HTERT RPE-1 (cell line): Measurements from ENCODE around the gene AK2.
"Not testable (repeated sequence)": the region's sequence is repeated elsewhere in the genome, so short reads cannot be mapped to it uniquely, and the experiment has no call there.

Experiments
- in situ Hi-C: fragments of 300-500 bp; cut with MboI; formaldehyde crosslinking; loops from 4 replicates; pipeline ENCODE4 v1.14.3; 2020; ENCODE audit warnings: low sequenced_read_pairs

AK2 gene

GRCh38 chr1:32978854-32979253 is 57.8 kb downstream of the AK2 start:
- in situ Hi-C loops = no loop called here

GRCh38 chr1:32977546-32978087 is 59.1 kb downstream of the AK2 start:
- in situ Hi-C loops = no loop called here

GRCh38 chr1:32975055-32975454 is 61.6 kb downstream of the AK2 start:
- in situ Hi-C loops = not testable (repeated sequence)

GRCh38 chr1:32973458-32973857 is 63.2 kb downstream of the AK2 start:
- in situ Hi-C loops = not testable (repeated sequence)

- in situ Hi-C loops = no loop called here
Observed at GRCh38 chr1:32972814-32973428, 63.8 kb downstream of the AK2 start.

- in situ Hi-C loops = no loop called here
Observed at GRCh38 chr1:32971576-32971975, 65.1 kb downstream of the AK2 start.

GRCh38 chr1:32971156-32971555 is 65.5 kb downstream of the AK2 start:
- in situ Hi-C loops = no loop called here

GRCh38 chr1:32969566-32969965 is 67.1 kb downstream of the AK2 start:
- in situ Hi-C loops = no loop called here

- in situ Hi-C loops = no loop called here
Observed at GRCh38 chr1:32967888-32968568, 68.7 kb downstream of the AK2 start.

- in situ Hi-C loops = no loop called here
Observed at GRCh38 chr1:32966900-32967299, 69.8 kb downstream of the AK2 start.

- in situ Hi-C loops = no loop called here
Observed at GRCh38 chr1:32965251-32965747, 71.4 kb downstream of the AK2 start.

- in situ Hi-C loops = no loop called here
Observed at GRCh38 chr1:32964461-32965250, 72.0 kb downstream of the AK2 start, which contains the start of gene RNF19B. RNF19B (minus strand) TSS chr1:32964809; CDS start chr1:32964685, 124 bp downstream.

- in situ Hi-C loops = no loop called here
Observed at GRCh38 chr1:32963746-32964460, 72.8 kb downstream of the AK2 start.

GRCh38 chr1:32962248-32962896 is 74.3 kb downstream of the AK2 start:
- in situ Hi-C loops = no loop called here

- in situ Hi-C loops = no loop called here
Observed at GRCh38 chr1:32960819-32961355, 75.8 kb downstream of the AK2 start.

- in situ Hi-C loops = no loop called here
Observed at GRCh38 chr1:32960342-32960741, 76.3 kb downstream of the AK2 start.

- in situ Hi-C loops = no loop called here
Observed at GRCh38 chr1:32958827-32959226, 77.9 kb downstream of the AK2 start.
